Adrenal gland (tissue), 12 donors: ENCODE measurements around the gene SH3BP2. TPM values are rescaled to one million over a fixed set of nuclear protein-coding genes. Genes with fewer than 3 reads are reported as not detected.

ENCODE experiments used
- DNase-seq, 7 donors: peaks; one replicate each; pipeline ENCODE4 v3.0.0-alpha.2; 2019 to 2020
- H3K27ac ChIP-seq, 5 donors: fragments of 200-600 bp; sonication (generic) in 4 of 5; 1 replicate in 3 of 5; 2 replicates in 2 of 5; pipeline versions ENCODE4 v1.5.1 to v1.8.0; 2016 to 2020; ENCODE audit warnings: mild to moderate bottlenecking in 1 of 5
- H3K27me3 ChIP-seq: fragments of 200-600 bp; 2 replicates; pipeline ENCODE4 v1.8.0; 2021
- H3K36me3 ChIP-seq, 2 donors: fragments of 200-600 bp; replicated peaks in 1 of 2; 1 replicate in 1 of 2; 2 replicates in 1 of 2; pipeline versions ENCODE4 v1.5.1 to v1.8.0; 2018 to 2022
- H3K4me1 ChIP-seq, 2 donors: fragments of 200-600 bp; replicated peaks in 1 of 2; 1 replicate in 1 of 2; 2 replicates in 1 of 2; pipeline versions ENCODE4 v1.5.1 to v1.8.0; 2018 to 2021
- H3K4me3 ChIP-seq, 4 donors: fragments of 200-600 bp; sonication (generic) in 3 of 4; one replicate each; pipeline ENCODE4 v1.5.1; 2016 to 2018
- H3K9me3 ChIP-seq, 3 donors: fragments of 200-600 bp; sonication (generic) in 1 of 3; replicated peaks in 1 of 3; 1 replicate in 2 of 3; 2 replicates in 1 of 3; pipeline versions ENCODE4 v1.5.1 to v1.8.0; 2016 to 2021
- CTCF ChIP-seq, 6 experiments: fragments of 450-650 bp in 4 of 6; fragments of 200-600 bp in 2 of 6; sonication (generic) in 1 of 6; IDR thresholded peaks; 1 replicate in 5 of 6; 2 replicates in 1 of 6; pipeline versions ENCODE4 v1.5.1 to v1.8.0; 2016 to 2021; ENCODE audit warnings: antibody characterized with exemption in 6 of 6, mild to moderate bottlenecking in 2 of 6, moderate library complexity in 1 of 6
- POLR2A ChIP-seq, 2 donors: fragments of 450-650 bp; IDR thresholded peaks; one replicate each; pipeline ENCODE4 v1.6.1; 2017; ENCODE audit warnings: antibody characterized with exemption in 2 of 2, mild to moderate bottlenecking in 2 of 2, moderate library complexity in 1 of 2
- WGBS, 4 donors: extraction: QIAGEN DNeasy Blood & Tissue Kit in 2 of 4; methylation state at CpG; one replicate each; pipeline versions ENCODE4 v1.1.5 to v1.1.7; 2013 to 2017; 5-methylcytosine and 5-hydroxymethylcytosine counted together
- intact Hi-C, 2 donors: fragments of 100-400 bp; cut with DNase I; formaldehyde crosslinking; loops; one replicate each; pipeline versions ENCODE4 v1.14.1 to v1.15.0; 2022 to 2023
- polyA plus RNA-seq, 3 donors: library from polyadenylated mRNA; stranded (reverse); fragments of 200-250 nt in 2 of 3; fragments of 350-450 nt in 1 of 3; fragmentation: Illumina TruSeq in 1 of 3; extraction: RNeasy Lipid Tissue Mini Kit (QIAGEN cat#74804) in 1 of 3; gene quantifications; one replicate each; pipeline ENCODE4 v1.2.3, GENCODE V29; 2013 to 2014
- total RNA-seq, 9 donors: library from RNA; depleted of rRNA in 4 of 9; stranded (reverse); fragments of >200 nt in 4 of 9; fragments of 120-200 nt in 1 of 9; fragmentation: NEBNext Ultra II Directional in 1 of 9; extraction: Animal tissue kit (Norgen Biotek cat#: 25700) in 1 of 9; gene quantifications; one replicate each; pipeline versions ENCODE4 v1.1.0 to v1.2.4, GENCODE V29; 2013 to 2023
- donor health status: healthy with polysubstance abuse.
- donor health status: Bipolar disorder and iron deficiency.
- donor health status: DM: yes; HTN: yes; CAD: no.
- donor health status: DM: no; HTN: no; CAD: no.
- donor health status: DM: no; HTN: no; CAD: no.
- donor health status: DM: yes; HTN: yes; CAD: no.

Gene SH3BP2
- total and polyA plus RNA-seq, 12 donors: 7.7 to 160 (median 36.3) TPM

GRCh38 chr4:2785613-2786012 is 7.3 kb upstream of the SH3BP2 start:
- Histone ChIP-seq H3K27me3 (no peaks in the 10 kb centered on the region), H3K4me3 (no peak overlapping the region), H3K36me3 (no peaks in the 10 kb centered on the region), H3K9me3 (no peaks in the 10 kb centered on the region), H3K27ac (no peak overlapping the region), H3K4me1 (peaks cover 0 to 14% of the 10 kb centered on the region in 2 donors)
- intact Hi-C loops: no loop called here
- TF ChIP-seq POLR2A (IDR thresholded peaks at IDR 0.05) (no peak), CTCF (IDR thresholded peaks at IDR 0.05) (no peak)
- DNase-seq: peak in 1 of 7 donors; percentile 10
- 60 to 77% (median 66%) methylated on average over 4 of the region's 4 CpGs for WGBS, 4 donors

- Histone ChIP-seq H3K27me3 (no peaks in the 10 kb centered on the region), H3K9me3 (no peaks in the 10 kb centered on the region), H3K4me3 (no peak overlapping the region), H3K36me3 (no peaks in the 10 kb centered on the region), H3K27ac (peak overlapping the region in 1 of 5 donors; percentile 77), H3K4me1 (peaks cover 0 to 14% of the 10 kb centered on the region in 2 donors)
- TF ChIP-seq CTCF (IDR thresholded peaks at IDR 0.05) (no peak), POLR2A (IDR thresholded peaks at IDR 0.05) (no peak)
- peak in 1 of 7 donors; percentile 11 for DNase-seq
- intact Hi-C loops: no loop called here
- WGBS, 4 donors: 92 to 100% (median 96%) methylated on average over 4 to 7 of the region's 7 CpGs
Measured at GRCh38 chr4:2786152-2786671, 6.7 kb upstream of the SH3BP2 start.

- Histone ChIP-seq H3K27me3 (no peaks in the 10 kb centered on the region), H3K4me3 (no peak overlapping the region), H3K27ac (peak overlapping the region in 1 of 5 donors; percentile 77), H3K9me3 (no peaks in the 10 kb centered on the region), H3K4me1 (peaks cover 0 to 17% of the 10 kb centered on the region in 2 donors), H3K36me3 (no peaks in the 10 kb centered on the region)
- DNase-seq: no peak
- intact Hi-C loops: no loop called here
- no peak for TF ChIP-seq POLR2A (IDR thresholded peaks at IDR 0.05)
- TF ChIP-seq CTCF (IDR thresholded peaks at IDR 0.05): no peak
- 84 to 91% (median 85%) methylated on average over 5 to 9 of the region's 9 CpGs for WGBS, 4 donors
Measured at GRCh38 chr4:2786794-2787229, 6.1 kb upstream of the SH3BP2 start.

GRCh38 chr4:2787230-2788100 is 5.4 kb upstream of the SH3BP2 start:
- 67 to 78% (median 72%) methylated on average over 2 to 18 of the region's 18 CpGs for WGBS, 4 donors
- TF ChIP-seq CTCF (IDR thresholded peaks at IDR 0.05) (no peak), POLR2A (IDR thresholded peaks at IDR 0.05) (no peak)
- Histone ChIP-seq H3K27ac (peak overlapping the region in 3 of 5 donors; percentile 36 to 77 (median 47)), H3K4me3 (no peak overlapping the region), H3K9me3 (no peaks in the 10 kb centered on the region), H3K4me1 (peaks cover 0 to 24% of the 10 kb centered on the region in 2 donors), H3K36me3 (no peaks in the 10 kb centered on the region), H3K27me3 (no peaks in the 10 kb centered on the region)
- peak in 5 of 7 donors; percentile 35 to 61 (median 42) for DNase-seq
- intact Hi-C loops: no loop called here
